KMS-11 (cell line): ENCODE measurements around the gene CFAP410.

Experiments used
- H2AFZ ChIP-seq: fragments of 200-600 bp; sonication (generic); 2 replicates; pipeline ENCODE4 v1.6.1; 2016; ENCODE audit warnings: antibody characterized with exemption, mixed run types, low read depth
- H3K27ac ChIP-seq: fragments of 200-600 bp; sonication (generic); 2 replicates; pipeline ENCODE4 v1.6.1; 2016; ENCODE audit warnings: mild to moderate bottlenecking, mixed run types
- H3K27me3 ChIP-seq: fragments of 200-600 bp; sonication (generic); 2 replicates; pipeline ENCODE4 v1.6.1; 2017; ENCODE audit warnings: mild to moderate bottlenecking, low read depth, mixed run types, moderate library complexity; ENCODE audit not compliant: insufficient read depth
- H3K36me3 ChIP-seq: fragments of 200-600 bp; sonication (generic); 2 replicates; pipeline ENCODE4 v1.6.1; 2017; ENCODE audit warnings: mild to moderate bottlenecking, mixed run types; ENCODE audit not compliant: insufficient read depth
- H3K4me1 ChIP-seq: fragments of 200-600 bp; sonication (generic); 2 replicates; pipeline ENCODE4 v1.6.1; 2016; ENCODE audit warnings: mild to moderate bottlenecking, low read depth, mixed run types; ENCODE audit not compliant: poor library complexity, severe bottlenecking
- H3K4me2 ChIP-seq: fragments of 200-600 bp; sonication (generic); 2 replicates; pipeline ENCODE4 v1.7.0; 2016; ENCODE audit warnings: mild to moderate bottlenecking, mixed run types
- H3K4me3 ChIP-seq: fragments of 200-600 bp; sonication (generic); IDR thresholded peaks from 2 replicates; pipeline ENCODE4 v1.6.1; 2017; ENCODE audit warnings: low read depth, low read length, mixed read lengths; ENCODE audit not compliant: insufficient read depth
- H3K79me2 ChIP-seq: fragments of 200-600 bp; sonication (generic); 2 replicates; pipeline ENCODE4 v1.6.1; 2016; ENCODE audit warnings: low read depth, mixed run types; ENCODE audit not compliant: insufficient read depth
- H3K9ac ChIP-seq: fragments of 200-600 bp; sonication (generic); 2 replicates; pipeline ENCODE4 v1.6.1; 2016; ENCODE audit warnings: mild to moderate bottlenecking, mixed run types
- H4K20me1 ChIP-seq: fragments of 200-600 bp; sonication (generic); 2 replicates; pipeline ENCODE4 v1.6.1; 2016; ENCODE audit warnings: mild to moderate bottlenecking, mixed run types; ENCODE audit not compliant: insufficient read depth
- TF ChIP-seq, protein P1 (sequence below): fragments of 200-600 bp; sonication (generic); conservative IDR thresholded peaks from 2 replicates; pipeline ENCODE4 v1.6.1; 2017; ENCODE audit warnings: low read depth, mild to moderate bottlenecking, antibody characterized with exemption, low read length, moderate library complexity, mixed read lengths

Gene CFAP410

DNA sequence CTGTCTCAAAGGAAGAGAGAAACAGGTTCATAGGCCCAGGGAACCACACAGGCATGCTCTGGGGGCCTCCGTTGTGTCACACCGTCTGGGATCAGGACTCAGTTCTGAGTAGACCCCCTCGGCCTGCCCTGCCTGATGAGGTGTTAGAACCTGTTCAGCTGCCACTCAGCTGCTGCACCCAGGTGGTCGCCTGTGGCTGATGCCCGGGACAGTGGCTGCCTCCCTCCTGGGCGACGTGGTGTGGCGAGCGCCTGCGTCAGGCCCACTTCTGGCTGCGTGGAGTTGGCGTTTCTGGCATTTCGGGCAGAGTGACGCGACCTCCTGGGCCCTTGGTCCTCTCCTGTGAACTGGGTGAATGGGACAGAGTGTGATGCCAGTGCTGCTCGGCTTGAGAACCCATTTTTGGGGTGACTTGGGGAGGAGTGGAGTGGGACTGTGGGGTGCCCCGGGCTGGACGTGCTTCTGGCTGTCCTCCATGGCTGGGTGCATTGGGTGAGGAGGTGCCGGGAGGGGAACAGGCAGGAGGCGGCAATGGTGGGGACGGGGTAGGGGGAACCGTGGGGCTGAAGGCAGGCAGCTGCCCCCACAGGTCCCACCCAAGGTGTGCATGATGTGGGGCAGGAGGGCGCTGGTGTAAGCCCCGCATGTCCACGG, 10.8 kb downstream of the CFAP410 start:
- no peaks in the 10 kb centered on the region for H3K36me3 ChIP-seq
- H3K27me3 ChIP-seq = no peaks in the 10 kb centered on the region
- no peaks in the 10 kb centered on the region for H4K20me1 ChIP-seq
- H3K4me3 ChIP-seq = no peak overlapping the region
- H3K79me2 ChIP-seq = no peaks in the 10 kb centered on the region
- H3K4me2 ChIP-seq = no peak overlapping the region
- H3K27ac ChIP-seq = no peak overlapping the region
- TF ChIP-seq, protein P1, sequence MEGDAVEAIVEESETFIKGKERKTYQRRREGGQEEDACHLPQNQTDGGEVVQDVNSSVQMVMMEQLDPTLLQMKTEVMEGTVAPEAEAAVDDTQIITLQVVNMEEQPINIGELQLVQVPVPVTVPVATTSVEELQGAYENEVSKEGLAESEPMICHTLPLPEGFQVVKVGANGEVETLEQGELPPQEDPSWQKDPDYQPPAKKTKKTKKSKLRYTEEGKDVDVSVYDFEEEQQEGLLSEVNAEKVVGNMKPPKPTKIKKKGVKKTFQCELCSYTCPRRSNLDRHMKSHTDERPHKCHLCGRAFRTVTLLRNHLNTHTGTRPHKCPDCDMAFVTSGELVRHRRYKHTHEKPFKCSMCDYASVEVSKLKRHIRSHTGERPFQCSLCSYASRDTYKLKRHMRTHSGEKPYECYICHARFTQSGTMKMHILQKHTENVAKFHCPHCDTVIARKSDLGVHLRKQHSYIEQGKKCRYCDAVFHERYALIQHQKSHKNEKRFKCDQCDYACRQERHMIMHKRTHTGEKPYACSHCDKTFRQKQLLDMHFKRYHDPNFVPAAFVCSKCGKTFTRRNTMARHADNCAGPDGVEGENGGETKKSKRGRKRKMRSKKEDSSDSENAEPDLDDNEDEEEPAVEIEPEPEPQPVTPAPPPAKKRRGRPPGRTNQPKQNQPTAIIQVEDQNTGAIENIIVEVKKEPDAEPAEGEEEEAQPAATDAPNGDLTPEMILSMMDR = no peak
- no peak overlapping the region for H3K9ac ChIP-seq
- H3K4me1 ChIP-seq = no peaks in the 10 kb centered on the region
- H2AFZ ChIP-seq = no peak overlapping the region

GRCh38 chr21:44327603-44327974, 11.6 kb downstream of the CFAP410 start:
- no peaks in the 10 kb centered on the region for H3K4me1 ChIP-seq
- no peaks in the 10 kb centered on the region for H3K27me3 ChIP-seq
- no peaks in the 10 kb centered on the region for H4K20me1 ChIP-seq
- no peak overlapping the region for H3K4me2 ChIP-seq
- H3K79me2 ChIP-seq = no peaks in the 10 kb centered on the region
- no peak overlapping the region for H3K4me3 ChIP-seq
- H3K36me3 ChIP-seq = no peaks in the 10 kb centered on the region
- no peak overlapping the region for H2AFZ ChIP-seq
- no peak overlapping the region for H3K9ac ChIP-seq
- TF ChIP-seq, protein P1 = no peak
- H3K27ac ChIP-seq = no peak overlapping the region

DNA sequence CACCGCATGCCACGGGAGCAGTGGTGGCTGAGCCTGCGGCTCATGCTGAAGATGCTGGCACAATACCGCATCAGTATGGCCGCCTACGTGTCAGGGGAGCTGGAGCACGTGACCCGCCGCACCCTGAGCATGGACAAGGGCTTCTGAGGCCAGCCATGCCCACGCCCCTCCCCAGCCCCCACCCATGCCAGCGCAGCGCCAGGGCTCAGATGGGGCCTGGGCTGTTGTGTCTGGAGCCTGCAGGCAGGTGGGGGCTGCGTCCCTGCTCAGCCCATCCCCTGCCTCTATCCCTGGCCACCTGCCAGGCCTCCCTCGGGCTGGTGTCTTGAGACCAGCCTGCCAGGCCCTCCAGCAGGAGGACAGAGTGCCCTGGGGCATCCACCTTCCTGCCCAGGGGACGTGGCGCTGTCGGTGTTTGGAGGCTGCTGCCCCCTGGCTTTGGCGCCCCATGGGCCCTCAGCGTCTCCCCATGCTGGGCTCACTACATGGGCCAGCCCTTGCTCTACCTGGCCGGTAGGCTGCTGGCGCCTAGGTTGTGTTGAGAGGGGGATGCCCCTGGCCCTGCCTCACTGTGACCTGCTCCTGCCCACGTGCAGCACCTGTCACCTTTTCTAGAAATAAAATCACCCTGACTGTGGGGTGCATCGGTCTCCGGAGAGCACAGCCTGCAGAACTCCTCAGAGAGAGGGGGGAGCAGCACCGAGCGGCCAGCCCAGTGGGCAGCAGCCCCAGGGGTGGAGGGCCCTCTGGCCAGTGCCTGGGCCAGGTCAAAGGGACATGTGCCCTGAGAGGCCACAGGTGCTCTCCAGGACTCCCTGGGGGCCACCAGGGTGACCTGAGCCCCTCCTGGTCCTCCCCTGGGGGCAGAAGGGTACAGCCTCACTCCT, 12.2 kb downstream of the CFAP410 start:
- Histone ChIP-seq H3K9ac (no peak overlapping the region), H3K36me3 (no peaks in the 10 kb centered on the region), H3K79me2 (no peaks in the 10 kb centered on the region), H3K4me2 (no peak overlapping the region), H3K27ac (no peak overlapping the region), H2AFZ (no peak overlapping the region), H3K4me3 (no peak overlapping the region), H3K27me3 (no peaks in the 10 kb centered on the region), H4K20me1 (no peaks in the 10 kb centered on the region), H3K4me1 (no peaks in the 10 kb centered on the region)
- TF ChIP-seq, protein P1 = no peak

DNA sequence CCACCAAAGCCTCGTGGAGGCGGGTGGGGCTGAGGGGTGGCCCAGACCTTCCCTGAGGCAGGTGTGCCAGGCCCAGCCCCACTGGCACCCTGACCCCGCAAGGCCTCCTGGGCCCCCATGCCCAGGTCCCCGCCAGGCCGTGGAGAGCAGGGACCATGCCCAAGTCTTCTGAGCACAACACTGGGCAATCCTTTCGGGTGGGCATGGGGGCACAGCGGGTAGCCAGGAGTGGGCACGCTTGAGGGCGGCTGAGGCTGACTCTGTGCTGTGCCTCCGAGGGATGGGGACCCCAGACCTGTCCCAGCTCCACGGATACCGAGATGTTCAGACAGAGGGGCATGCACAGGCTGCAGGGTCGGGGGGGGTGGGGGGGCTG, 12.9 kb downstream of the CFAP410 start:
- no peaks in the 10 kb centered on the region for H3K36me3 ChIP-seq
- no peak overlapping the region for H3K9ac ChIP-seq
- TF ChIP-seq, protein P1 = no peak
- H3K27ac ChIP-seq = no peak overlapping the region
- no peaks in the 10 kb centered on the region for H3K27me3 ChIP-seq
- H3K79me2 ChIP-seq = no peaks in the 10 kb centered on the region
- H2AFZ ChIP-seq = no peak overlapping the region
- no peak overlapping the region for H3K4me3 ChIP-seq
- H3K4me1 ChIP-seq = no peaks in the 10 kb centered on the region
- no peaks in the 10 kb centered on the region for H4K20me1 ChIP-seq
- H3K4me2 ChIP-seq = no peak overlapping the region
